GM12892 (cell line): ENCODE results near the gene SAP30L. TPM values are rescaled to one million over a fixed set of nuclear protein-coding genes. Genes with fewer than 3 reads are reported as not detected.
A peak's percentile ranks its signal among the peaks of the same experiment; 100 is the strongest.

Source experiments
- DNase-seq: peaks from one replicate; pipeline ENCODE4 v3.0.0; 2011; ENCODE audit not compliant: insufficient read length
- FAIRE-seq: peaks from 2 replicates; lab custom pipeline; 2011; peaks lifted over from hg19 to GRCh38; lab: Jason Lieb, UNC
- POLR2A ChIP-seq: IDR thresholded peaks from 2 replicates; pipeline ENCODE4 v1.6.1; 2011; ENCODE audit warnings: low read depth, low read length, control low read depth
- POLR2AphosphoS5 ChIP-seq: IDR thresholded peaks from 2 replicates; pipeline ENCODE4 v1.6.1; 2011; ENCODE audit warnings: low read depth, low read length, control low read depth
- TAF1 ChIP-seq: IDR thresholded peaks from 2 replicates; pipeline ENCODE4 v1.6.1; 2011; ENCODE audit warnings: low read depth, mild to moderate bottlenecking, control low read depth, low read length, borderline replicate concordance
- polyA plus RNA-seq: library from polyadenylated mRNA; unstranded; fragments of >200 nt; gene quantifications from one replicate; pipeline ENCODE4 v1.2.1, GENCODE V29; 2012; ENCODE audit warnings: missing spikeins, inconsistent platforms; ENCODE audit not compliant: missing spikeins

The SAP30L gene, protein sequence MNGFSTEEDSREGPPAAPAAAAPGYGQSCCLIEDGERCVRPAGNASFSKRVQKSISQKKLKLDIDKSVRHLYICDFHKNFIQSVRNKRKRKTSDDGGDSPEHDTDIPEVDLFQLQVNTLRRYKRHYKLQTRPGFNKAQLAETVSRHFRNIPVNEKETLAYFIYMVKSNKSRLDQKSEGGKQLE
- 22.5 TPM for polyA plus RNA-seq

DNA sequence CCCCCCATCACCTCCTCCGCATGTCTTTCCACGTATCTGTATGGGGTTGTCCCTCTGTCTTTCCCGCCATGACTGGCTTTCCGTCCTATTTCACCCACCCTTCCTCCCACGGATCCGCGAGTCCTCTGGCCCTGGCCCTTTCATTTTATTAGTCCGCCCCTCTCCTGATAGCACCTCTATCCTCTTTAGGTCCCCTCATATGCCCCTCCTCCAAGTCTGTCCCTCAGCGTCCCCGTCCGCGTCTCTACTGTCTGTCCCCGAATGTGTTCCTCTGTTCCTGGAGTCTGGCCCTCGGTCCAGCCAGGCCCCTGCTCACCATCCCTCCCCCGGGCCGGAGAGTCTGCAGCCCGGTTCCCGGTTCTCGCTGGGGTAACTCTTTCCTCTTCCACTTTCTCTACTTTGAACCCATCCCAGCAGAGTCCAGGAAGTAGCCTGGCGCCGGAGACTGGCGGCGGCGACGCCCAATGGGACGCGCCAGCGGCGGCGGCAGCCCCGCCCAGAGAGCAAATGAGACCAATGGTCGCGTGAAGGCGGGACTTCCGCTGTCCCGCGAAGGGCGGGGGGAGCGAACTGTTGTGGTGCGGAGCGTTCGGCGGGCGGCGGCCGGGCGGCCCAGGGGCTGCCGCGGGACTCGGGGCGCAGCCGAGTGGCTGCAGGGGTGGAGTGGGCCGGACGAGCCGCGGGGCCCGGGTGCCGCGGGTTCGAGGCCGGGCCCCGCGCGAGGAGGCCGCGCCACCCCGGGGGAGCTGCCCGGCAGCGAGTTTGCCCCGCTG, at the start of gene SAP30L:
Gene SAP30L, plus strand, starts transcription at position 576 of the 773 bp plus-strand sequence. CDS start 608 bp downstream, outside the sequence.
- TF ChIP-seq POLR2AphosphoS5 (peak; percentile 57; the same call in 1 of the 2 replicates), TAF1 (peak; percentile 67), POLR2A (peak; percentile 86)
- peak; percentile 98 for DNase-seq
- peak; percentile 96 for FAIRE-seq

DNA sequence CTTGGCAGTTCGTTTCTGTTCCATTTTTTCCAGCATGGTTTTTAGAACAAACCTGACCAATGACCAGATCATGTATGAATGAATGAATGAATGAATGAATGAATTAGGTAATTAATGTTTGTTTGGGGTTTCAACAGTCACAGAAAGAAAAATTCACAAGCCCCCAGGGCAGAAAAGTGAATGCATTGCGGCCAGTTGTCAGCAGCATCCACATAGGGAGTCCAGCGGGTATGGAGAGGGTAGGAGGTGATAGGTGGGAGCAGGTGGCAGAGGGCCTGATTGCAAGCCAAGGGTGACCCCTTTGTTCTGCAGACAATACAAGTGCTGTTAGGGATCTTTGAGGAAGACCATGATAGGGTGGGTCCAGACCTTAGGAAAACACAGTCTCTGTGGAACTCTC, 49.7 kb upstream of the SAP30L start:
- FAIRE-seq, result no peak
- DNase-seq, result no peak
- TF ChIP-seq POLR2AphosphoS5 (no peak), TAF1 (no peak), POLR2A (no peak)

GRCh38 chr5:154397652-154398406, 48.0 kb upstream of the SAP30L start:
- FAIRE-seq (no peak), DNase-seq (no peak)
- TF ChIP-seq POLR2AphosphoS5 (no peak), POLR2A (no peak), TAF1 (no peak)

DNA sequence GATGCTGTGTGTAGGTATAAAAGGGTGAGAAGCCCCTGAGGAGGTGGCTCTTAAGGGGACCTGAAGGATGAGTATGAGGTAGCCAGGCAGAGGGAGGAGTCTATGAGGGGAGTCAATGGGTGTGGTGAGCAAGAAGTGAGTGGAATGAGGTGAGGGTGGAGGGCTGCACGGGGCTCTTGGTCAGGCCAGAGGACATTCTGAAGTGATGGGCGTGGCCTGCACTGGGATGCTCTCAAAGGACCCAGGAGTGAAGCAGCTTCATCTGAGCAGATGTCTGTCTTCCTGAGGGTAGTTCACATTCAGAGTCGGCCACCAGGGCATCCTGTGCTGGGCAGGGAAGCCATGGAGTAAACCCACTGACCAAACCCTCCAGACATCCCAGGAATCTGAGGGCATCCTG, 45.1 kb upstream of the SAP30L start:
- no peak for TF ChIP-seq TAF1
- TF ChIP-seq POLR2A, result no peak
- no peak for TF ChIP-seq POLR2AphosphoS5
- DNase-seq, result no peak
- FAIRE-seq, result no peak

- DNase-seq (no peak), FAIRE-seq (no peak)
- TF ChIP-seq TAF1 (no peak), POLR2A (no peak), POLR2AphosphoS5 (no peak)
Measured at GRCh38 chr5:154401355-154401754, 44.4 kb upstream of the SAP30L start.

- DNase-seq (no peak), FAIRE-seq (no peak)
- TF ChIP-seq TAF1 (no peak), POLR2AphosphoS5 (no peak), POLR2A (no peak)
Measured at GRCh38 chr5:154401931-154402330, 43.9 kb upstream of the SAP30L start.

- FAIRE-seq (no peak), DNase-seq (no peak)
- no peak for TF ChIP-seq POLR2A
Measured at GRCh38 chr5:154402611-154403010, 43.2 kb upstream of the SAP30L start.

GRCh38 chr5:154403234-154403633, 42.6 kb upstream of the SAP30L start:
- TF ChIP-seq POLR2AphosphoS5 (no peak), POLR2A (no peak), TAF1 (no peak)
- DNase-seq (no peak), FAIRE-seq (no peak)

DNA sequence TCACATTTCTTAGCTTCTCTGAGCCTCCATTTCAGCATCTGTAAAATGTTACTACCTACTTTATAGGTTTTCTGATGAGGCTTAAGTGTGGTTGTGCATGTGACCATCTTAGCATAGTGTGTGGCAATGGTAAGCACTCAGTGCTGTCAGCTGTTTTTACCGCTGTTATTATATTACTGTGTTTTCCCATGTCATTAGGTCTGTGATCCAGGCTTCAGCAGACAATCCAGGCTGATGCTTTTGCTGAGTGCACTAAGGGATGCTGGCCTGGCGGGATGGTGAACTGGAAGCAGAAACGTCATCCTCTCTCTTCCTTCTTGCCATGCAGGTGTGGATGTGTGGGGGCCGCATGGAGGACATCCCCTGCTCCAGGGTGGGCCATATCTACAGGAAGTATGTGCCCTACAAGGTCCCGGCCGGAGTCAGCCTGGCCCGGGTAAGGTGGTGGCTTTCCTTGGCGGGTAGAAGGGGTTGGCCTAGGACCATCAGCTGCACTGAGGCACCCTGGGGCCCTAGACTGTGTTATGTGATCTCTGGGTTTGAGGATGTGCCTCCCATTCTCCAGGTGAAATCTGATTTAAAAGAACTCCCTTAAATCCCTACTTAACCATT, 41.9 kb upstream of the SAP30L start:
- TF ChIP-seq POLR2AphosphoS5, result no peak
- TF ChIP-seq POLR2A, result no peak
- no peak for TF ChIP-seq TAF1
- DNase-seq (no peak), FAIRE-seq (no peak)

DNA sequence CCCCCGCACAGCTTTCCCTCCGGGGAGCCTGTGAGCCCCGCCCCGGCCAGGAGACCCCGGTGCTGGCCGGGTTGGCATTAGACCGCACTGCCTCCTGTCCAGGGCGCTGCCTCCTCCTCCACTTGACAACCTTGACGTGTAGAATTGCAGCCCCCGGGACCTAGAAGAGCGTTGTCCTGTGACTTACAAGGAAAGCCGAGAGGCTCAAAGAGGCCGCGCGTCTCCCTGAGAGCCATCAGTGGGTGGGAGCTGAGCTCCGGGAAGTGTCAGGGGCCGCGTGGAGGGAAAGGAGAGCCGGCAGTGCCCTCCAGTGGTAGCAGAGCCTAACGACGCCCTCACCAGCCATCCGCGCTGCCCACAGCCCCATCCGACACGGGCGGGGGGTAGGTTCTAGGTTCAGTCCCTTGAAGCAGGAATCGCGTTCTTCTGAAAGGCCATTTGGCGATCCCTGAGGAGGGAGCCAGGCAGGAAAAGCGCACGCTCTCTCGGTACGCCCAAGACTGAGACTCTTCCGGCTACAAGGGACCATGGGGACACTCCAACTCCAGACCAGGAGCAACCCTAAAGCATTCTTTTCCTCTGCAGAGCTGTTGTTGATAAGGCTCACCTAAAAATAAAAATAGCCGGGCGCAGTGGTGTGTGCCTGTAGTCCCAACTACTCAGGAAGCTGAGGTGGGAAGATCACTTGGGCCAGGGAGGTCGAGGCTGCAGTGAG, 40.6 kb upstream of the SAP30L start:
- FAIRE-seq (peak; percentile 87), DNase-seq (peak; percentile 86)
- TF ChIP-seq TAF1 (no peak), POLR2AphosphoS5 (no peak), POLR2A (no peak)

DNA sequence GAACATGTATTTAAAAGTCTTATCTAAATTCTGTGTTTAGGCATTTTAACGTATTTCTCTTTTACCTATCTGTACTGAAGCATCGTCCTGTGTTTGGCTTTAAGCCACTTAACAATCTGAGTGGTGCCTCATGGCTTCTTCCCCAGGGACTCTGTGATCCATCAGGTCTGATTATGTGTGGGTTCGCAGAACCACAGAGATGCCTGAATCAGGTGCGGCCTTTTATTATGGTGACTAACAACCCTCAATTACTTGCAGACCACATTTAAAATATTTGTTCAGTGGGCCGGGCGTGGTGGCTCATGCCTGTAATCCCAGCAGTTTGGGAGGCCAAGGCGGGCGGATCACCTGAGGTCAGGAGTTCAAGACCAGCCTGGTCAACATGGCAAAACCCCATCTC, 39.6 kb upstream of the SAP30L start:
- no peak for TF ChIP-seq TAF1
- no peak for TF ChIP-seq POLR2A
- no peak for TF ChIP-seq POLR2AphosphoS5
- no peak for FAIRE-seq
- no peak for DNase-seq

- no peak for FAIRE-seq
- no peak for TF ChIP-seq POLR2AphosphoS5
- TF ChIP-seq POLR2A, result no peak
- no peak for TF ChIP-seq TAF1
- DNase-seq, result no peak
Measured at GRCh38 chr5:154406826-154407225, 39.0 kb upstream of the SAP30L start.
